HG02943 (cell line): ENCODE results near the gene PSMB1.

Source experiments
- ATAC-seq: cut with Tn5 transposase; IDR thresholded peaks from one replicate; pipeline ENCODE4 v1.9.1; 2021; ENCODE audit warnings: mild to moderate bottlenecking, low read depth, moderate library complexity; ENCODE audit not compliant: unreplicated experiment

Gene PSMB1

DNA sequence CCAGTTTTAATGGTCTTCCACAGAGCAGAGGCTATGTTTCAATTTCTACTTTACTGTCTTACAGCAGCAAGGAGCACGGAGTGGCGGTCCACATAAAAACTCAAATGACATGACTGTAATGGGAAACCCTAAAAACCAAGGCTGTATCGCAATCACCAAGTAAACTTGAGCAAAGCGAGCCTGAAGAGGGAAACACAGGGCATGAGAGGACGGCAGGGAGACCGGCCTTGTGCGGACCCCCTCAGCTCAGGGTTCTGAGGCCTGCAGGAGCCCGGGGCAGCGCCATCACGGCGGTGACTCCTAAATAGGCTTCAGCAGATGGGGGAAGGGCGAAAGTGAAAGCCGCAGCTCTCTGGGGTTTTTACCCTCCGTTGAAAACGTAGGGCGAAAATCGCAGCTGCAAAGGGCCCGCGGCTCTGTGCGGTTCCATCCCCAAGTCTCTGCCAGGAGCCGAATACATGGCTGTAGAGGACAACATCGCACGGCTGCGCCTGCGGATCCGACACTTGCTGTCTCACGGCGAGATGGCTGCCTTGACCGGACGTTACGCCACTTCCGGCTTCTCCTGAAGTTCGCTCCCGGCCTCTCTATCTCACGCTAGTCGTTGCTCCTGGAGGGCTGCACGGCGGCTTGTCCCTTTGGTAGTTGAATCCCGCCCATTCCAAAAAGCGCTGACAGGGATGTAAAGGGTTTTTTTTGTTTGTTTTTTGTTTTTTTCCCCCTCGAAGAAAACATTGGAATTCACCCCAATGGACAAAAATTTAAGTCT is at the start of gene PSMB1:
TSS of gene PSMB1 (minus strand) at position 543 of the 769 bp plus-strand sequence. CDS start at position 478, 65 bp downstream.
- peak; percentile 59 for ATAC-seq

DNA sequence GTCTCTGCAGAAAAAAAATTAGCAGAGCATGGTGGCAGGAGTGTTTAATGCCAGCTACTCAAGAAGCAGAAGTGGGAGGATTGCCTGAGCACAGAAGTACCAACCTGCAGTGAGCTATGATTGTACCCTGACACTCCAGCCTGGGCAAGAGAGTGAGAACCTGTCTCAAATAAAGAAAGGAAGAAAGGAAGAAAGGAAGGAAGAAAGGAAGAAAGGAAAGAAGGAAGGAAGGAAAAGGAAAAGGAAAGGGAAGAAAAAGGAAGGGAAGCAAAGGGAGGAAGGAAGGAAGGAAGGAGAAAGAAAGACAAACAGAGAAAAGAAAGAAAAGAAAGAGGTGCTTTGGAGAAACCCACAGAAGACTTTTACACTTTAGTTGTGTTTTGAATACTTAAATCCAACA is 44.2 kb upstream of the PSMB1 start:
- no peak for ATAC-seq

DNA sequence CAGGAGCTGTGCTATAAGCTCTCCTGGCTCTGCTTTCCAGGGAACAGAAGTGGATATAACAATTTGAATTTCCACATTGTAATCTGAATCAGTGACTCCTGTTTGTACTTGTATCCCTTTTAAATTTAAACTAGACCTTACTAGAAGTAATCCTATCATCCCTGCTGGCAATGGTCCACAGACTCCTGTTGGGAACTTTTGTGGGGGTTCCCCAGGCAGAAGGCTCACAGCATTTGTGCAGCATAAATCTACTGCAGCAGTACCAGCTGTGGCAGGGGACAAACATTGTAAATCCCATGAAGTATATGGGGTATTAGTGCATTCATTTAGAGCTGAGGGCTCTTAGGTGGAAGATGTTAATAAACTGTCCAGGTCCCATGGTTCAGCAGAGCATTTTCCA is 43.3 kb upstream of the PSMB1 start:
- ATAC-seq: no peak

DNA sequence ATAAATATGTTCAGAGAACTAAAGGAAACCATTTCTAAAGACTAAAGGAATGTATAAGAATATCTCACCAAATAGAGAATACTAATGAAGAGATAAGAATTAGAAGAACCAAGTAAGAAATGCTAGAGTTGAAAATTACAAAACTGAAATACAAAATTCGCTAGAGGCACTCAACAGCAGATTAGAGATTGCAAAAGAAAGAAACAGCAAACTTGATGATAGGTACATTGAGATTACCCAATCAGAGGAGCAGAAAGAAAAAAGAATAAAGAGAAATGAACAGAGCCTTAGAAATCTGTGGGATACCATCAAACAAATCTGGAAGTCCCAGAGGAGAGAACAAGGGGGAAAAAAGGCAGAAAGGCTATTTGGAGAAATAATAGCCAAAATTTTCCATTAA is 37.6 kb upstream of the PSMB1 start:
- no peak for ATAC-seq

DNA sequence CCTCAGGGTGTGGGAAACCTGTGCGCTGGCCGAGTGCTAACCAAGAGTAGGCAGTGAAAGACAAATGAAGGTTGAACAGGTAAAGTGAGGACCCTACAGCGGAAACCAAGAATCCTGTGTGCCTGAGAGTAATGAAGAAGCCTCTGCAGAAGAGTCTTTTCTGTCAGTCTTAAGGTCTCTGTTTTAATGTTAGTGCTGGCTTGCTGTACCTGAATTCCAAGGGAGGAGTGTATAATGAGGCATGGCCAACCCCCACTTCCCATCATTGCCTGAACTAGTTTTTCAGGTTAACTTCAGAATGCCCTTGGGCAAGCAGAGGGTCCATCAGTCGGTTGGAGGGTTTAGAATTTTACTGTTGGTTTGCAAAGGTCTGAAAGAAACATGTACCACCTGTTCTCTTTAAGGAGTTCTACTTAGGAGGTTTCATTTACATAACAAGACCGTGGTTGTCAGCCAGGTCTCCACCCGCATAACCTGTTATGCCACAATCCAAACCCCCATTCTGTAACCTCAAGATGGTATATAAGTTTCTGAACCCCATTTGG is 31.9 kb upstream of the PSMB1 start:
- ATAC-seq: peak; percentile 38

DNA sequence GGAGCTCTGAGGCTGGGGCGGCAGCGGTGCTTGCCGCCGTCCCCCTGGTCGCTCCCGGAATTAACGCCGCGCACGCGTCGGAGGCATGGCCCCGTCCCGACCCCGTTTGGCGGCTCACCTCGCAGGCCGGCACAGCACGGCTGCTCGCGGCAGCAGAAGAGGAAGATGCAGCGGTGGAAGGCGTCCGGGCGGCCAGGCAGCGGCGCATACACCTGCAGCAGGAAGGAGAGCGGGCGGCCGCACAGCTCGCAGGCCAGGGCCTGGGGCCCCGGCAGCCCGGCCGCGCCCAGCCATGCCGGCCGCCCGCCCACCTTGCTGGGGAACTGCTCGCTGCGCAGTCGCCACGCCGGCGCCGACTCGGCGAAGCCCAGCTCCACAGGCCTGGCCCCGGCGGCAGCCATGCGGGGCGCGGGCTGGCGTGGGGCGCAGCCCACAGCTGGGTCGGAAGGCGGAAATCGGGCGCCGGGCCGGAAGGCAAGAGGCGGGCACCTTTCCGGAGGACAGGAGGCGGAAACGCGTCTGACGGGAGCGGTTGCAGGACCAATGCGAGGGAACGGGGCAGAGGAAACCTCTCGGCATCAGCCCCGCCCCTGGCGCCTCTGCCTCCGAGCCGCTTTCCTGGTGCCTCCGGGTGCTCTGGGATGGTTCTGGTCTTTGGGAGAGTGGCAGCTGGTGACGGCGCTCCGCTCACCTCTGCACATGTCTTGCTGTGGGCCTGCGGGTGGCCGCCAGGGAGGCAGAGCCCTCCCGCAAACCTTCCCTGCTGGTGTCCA is 31.3 kb upstream of the PSMB1 start, which contains the start of gene PDCD2:
TSS of gene PDCD2 (minus strand) at position 457 of the 773 bp plus-strand sequence. CDS start at position 401, 56 bp downstream.
- ATAC-seq: peak; percentile 98

DNA sequence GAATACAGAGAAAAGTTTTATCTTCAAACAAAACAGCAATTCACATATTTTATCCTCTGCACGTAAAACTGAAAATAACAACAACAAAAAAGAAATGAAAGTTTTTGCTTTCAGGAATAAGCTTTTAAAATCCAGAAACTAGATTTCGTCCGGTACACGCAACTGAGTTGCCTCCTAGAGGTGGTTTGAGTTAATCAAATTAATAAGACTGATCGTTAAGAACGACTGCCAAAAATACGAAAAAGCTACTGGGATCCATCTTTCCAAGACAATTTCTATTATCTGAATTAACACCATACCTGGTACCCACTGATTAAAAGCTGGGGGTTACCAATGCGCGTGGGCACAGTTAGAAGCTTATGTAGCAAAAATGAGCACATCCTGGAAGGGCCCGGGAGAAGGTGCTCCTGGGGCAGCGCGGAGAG is 30.7 kb upstream of the PSMB1 start:
- no peak for ATAC-seq

DNA sequence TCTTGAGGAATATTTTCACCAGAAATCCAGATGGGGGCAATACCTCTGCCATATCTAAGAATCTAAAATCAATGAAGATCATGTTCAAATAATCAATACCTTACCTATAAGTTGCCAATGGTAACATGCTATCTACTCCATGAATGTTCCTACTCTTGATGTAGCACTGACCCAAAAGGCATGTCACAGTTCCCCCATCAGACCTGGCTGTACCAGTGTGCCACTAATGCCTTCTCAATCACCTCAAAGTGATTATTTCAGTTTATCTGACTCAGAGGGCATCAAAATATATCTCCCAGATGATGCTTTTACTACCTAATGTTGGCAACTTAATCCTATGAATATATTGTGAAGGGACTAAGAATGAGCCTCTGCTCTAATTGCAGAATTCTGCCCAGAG is 25.8 kb upstream of the PSMB1 start:
- no peak for ATAC-seq

DNA sequence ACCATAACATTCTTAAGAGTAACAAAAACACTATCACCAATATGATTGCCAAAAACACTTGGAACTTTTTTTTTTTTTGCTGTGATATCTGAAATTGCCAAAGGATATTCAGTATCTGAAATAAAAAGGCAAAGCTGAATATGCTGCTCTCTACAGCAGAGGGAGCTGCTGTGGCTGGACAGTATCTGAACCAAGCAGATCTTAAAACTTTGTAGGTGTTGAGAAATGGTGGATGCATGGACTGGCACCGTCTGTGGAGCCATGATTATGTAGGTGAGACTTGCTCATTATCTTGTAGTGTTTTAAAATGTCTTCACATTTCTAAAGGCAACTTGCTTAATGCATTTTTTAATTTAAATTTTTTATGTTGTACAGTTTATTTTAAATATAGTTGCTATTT is 22.1 kb upstream of the PSMB1 start:
- ATAC-seq: no peak

DNA sequence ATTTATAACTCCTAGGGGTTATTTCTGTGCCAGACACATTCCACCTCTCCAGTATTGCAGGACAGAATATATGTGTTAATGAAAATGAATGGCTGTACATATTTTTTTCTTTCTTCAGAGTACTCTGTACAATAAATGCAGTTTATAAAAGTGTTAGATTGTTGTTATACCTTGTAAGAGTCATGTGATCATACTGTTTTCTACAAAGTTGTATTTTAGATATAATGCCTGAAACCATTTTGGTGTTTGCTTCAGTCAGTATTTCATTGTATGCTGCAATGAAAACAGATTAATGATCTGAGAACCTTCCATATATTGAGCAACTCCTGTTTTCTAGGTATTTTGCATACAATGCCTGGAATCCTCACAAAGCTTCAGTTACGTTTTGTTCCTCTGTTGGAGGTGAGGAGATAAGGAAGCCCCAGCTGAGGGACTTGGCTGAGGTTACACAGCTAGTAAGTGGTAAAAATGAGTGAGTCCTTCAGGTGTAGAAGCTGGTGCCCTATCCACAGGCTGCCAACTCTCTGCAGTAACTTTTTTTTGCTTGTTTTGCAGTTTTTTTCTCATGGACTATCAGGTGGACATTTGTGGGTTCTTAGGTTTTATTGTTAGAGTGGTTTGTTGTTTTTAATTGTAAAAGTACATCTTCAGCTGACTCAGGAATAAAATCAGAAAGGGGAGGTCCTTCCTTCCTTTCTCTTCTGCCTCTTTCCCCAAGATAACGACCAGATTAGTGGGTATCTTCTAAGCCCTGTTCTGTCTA is 19.8 kb upstream of the PSMB1 start:
- no peak for ATAC-seq

DNA sequence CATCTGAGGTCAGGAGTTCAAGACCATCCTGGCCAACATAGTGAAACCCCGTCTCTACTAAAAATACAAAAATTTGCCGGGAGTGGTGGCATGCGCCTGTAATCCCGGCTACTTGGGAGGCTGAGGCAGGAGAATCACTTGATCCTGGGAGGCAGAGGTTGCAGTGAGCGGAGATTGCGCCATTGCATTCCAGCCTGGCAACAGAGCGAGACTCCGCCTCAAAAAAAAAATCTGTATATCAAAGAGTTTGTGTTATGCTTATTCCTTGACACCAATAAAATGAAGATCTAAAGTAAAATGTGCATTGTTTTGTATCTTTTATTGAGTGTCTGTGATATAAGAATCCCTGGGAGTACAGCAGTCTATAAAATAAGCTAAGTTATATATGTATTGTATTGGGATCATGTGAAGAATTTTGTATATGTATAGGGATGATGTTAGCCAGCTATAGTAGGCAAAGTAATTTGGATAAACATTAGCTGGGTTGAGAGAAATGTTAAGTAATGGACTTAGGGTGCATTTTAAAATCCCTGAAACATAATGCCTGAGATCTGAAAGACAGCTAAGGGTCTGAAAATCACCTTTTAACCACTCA is 11.9 kb upstream of the PSMB1 start:
- ATAC-seq: no peak

DNA sequence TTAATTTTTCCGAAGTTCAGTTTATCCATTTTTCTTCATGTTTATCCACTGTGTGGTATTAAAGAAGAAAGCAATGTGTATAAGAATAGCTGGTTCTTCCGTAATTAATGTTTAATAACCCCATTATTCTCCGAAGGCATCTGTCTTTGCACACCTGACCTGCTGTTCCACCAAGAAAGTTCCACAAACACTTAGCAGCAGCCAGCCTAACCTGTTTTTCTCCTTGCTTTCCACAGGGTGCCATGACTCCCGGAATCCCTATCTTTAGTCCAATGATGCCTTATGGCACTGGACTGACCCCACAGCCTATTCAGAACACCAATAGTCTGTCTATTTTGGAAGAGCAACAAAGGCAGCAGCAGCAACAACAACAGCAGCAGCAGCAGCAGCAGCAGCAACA is 8.4 kb upstream of the PSMB1 start:
- no peak for ATAC-seq

DNA sequence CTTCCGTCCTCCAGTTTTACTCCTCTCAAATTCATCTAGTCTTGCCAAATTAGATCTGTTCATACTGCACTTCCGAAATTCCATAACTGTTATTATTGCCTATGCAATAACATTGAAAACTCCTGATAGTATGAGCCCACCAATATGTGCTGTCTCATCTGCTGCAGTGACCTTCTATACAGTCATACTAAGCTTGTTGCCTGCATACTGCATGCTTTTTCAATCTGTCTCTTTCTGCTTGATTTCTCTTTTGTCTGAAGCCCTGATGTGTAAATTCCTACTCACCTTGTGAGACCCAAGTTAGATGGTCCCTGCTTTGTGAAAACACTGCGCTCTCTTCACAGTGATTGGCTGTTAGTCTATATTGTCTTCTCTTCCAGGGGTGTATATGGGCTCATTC is 2.2 kb upstream of the PSMB1 start:
- ATAC-seq: no peak

DNA sequence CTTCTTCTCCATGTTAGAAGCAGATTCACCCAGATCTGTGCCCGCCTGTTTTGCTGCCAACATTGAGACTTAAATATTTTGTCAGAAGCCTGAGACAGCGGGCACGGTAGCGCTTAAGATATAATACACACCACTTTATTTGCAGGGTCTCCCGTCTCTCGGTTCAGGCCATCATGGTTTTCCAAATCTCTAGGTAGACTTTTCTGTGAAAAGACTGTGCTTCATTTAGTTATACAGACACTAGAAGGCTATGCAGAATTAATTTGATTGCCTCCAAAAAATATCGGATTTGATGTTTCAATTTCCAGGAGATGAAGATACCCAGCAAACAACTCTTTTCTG is 1.7 kb upstream of the PSMB1 start:
- no peak for ATAC-seq

DNA sequence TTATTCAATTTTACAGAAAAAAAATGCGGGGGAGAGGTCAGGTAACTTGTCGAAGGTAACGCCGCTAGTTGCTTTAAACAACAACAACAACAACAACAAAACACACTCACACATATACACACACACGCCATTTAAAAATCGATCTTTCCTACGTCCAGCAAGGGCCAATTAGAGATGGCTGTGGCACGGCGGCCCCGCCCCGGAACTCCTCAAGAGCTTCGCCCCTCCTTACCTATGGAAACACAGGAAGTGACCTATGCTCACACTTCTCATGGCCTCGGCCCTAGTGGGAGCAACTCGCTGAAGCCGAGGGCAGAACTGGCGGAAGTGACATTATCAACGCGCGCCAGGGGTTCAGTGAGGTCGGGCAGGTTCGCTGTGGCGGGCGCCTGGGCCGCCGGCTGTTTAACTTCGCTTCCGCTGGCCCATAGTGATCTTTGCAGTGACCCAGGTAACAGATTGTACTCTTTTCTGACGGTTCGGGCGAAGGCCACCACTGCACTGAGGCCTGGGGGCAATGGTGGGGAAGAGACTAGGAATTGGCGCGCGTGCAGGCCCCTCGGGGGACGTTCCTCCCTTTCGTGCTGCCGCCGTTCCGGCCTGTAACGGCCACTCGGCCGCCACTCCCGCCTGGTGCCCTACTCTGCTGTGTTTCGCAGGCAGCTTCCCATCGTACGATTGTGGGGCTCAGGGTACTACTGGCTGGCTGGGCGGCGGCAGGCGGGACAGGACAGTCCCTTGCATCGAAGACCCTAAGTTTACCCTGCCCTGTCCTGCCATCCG is 1.1 kb upstream of the PSMB1 start, which contains the start of gene TBP:
TSS of gene TBP (plus strand) at position 357 of the 783 bp plus-strand sequence. CDS start 2,661 bp downstream, outside the sequence.
- ATAC-seq: peak; percentile 95

DNA sequence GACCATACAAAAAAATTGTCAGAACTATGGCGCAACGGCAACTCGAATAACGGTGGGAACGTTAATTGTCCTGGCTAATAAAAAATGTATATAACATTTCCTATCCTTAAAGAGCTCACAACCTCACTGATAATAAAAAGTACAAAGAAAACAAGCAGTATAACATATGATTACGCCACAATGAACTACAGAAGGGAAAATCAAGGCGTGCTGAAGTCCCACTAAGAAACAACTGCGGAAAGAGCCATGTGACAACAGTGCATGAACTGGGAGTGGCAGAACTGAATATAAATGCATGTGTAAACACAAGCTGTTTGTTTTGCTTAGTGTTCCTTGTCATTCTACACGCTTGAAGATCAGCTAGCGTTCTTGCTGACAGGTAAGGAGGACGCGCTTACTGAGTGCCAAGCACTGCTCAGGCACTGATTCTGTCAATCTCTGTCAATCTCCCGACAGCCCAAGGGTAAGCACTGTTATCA is 466 bp upstream of the PSMB1 start:
- ATAC-seq: peak; percentile 30

DNA sequence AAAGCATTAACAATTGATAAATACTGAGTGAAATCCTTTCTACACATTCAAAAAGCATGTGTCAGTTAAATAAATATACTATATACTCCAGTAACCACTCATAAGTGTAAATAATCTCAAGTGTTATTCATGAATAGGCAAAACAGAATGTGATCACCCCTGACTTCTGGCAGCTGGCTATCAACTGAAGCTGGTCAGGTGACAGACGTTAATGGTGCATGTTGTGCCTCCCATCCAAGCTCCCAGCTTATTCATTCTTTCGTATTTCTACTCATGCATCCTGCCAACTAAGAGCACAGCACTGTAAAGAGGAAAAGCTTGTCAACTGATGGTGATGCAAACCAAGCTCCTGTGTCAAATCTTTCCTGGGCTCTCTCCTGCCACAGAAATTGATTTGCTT is 7.7 kb downstream of the PSMB1 start:
- no peak for ATAC-seq

DNA sequence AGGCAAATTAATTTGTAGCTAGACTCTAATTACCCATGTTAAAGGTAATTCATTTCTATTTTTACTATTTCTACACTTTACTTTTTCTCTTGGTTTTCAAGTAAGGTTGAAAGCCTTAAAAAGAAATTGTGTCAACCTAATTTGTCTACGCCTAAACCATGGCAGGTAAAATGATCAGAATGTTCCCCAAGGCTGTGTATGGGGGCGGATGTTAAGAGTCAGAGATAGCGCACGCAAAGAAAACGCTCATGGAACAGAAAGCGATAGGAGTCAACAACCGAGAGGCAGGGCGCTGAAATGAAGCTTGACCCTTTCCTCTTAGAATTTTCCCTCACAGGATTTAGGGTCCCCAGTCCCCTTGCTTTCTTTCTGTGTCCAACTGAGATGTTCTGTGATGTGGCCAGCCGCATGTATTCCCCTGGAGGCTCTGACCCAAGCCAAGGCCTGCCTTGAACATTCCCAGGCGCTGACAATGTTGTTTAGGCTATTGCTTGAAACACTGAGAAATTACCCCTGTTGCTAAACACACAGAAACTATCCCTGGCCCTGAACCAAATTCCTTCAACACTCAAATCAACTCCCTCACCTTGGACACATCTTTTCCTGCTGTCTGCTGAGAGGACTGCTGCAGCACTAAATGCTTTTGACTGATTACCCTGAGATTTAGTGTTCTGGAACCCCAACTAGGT is 10.9 kb downstream of the PSMB1 start:
- no peak for ATAC-seq

DNA sequence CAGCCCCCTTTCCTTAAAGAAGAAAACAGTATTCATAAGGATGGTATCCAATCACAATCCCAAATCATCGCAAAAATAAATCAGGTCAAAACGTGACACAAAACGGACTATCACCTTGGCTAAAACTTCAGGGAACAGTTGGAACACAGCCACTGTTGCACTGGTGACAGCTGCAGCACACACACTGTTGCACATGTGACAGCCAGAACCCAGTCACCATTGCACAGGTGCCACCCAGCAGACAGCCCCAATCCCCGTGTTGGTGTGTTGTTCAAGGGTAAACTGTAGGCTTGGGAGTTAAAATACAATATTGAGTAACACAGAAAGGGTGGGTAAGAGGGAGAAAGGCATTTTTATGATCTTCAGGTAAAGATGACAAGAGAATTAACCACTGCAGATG is 15.8 kb downstream of the PSMB1 start:
- no peak for ATAC-seq
